Heart left ventricle (tissue), 16 donors: ENCODE results near the gene RSPH6A. TPM values are rescaled to one million over a fixed set of nuclear protein-coding genes. Genes with fewer than 3 reads are reported as not detected.

Source experiments
- ATAC-seq, 4 donors: fragments of 200-7000 bp; cut with Tn5 transposase; one replicate each; pipeline ENCODE4 v1.9.1; 2020 to 2022; ENCODE audit warnings: moderate library complexity in 4 of 4, mild to moderate bottlenecking in 3 of 4, moderate number of reproducible peaks in 1 of 4
- DNase-seq, 5 donors: peaks; one replicate each; pipeline ENCODE4 v3.0.0-alpha.2; 2020
- H3K27ac ChIP-seq, 12 donors: fragments of 200-600 bp; sonication (generic) in 4 of 12; one replicate each; pipeline versions ENCODE4 v1.5.0 to v1.8.0; 2016 to 2022; ENCODE audit warnings: mild to moderate bottlenecking in 2 of 12
- H3K27me3 ChIP-seq, 9 donors: fragments of 200-600 bp; sonication (generic) in 2 of 9; one replicate each; pipeline versions ENCODE4 v1.5.1 to v1.8.0; 2016 to 2022; ENCODE audit warnings: mild to moderate bottlenecking in 3 of 9
- H3K36me3 ChIP-seq, 9 donors: fragments of 200-600 bp; sonication (generic) in 2 of 9; one replicate each; pipeline versions ENCODE4 v1.5.0 to v1.8.0; 2018 to 2022; ENCODE audit warnings: mild to moderate bottlenecking in 2 of 9
- H3K4me1 ChIP-seq, 12 donors: fragments of 200-600 bp; sonication (generic) in 4 of 12; one replicate each; pipeline versions ENCODE4 v1.5.0 to v1.8.0; 2016 to 2022; ENCODE audit warnings: mild to moderate bottlenecking in 3 of 12
- H3K4me3 ChIP-seq, 12 donors: fragments of 200-600 bp; sonication (generic) in 4 of 12; one replicate each; pipeline versions ENCODE4 v1.5.0 to v1.8.0; 2017 to 2022; ENCODE audit warnings: mild to moderate bottlenecking in 9 of 12, moderate library complexity in 4 of 12
- H3K9me3 ChIP-seq, 12 donors: fragments of 200-600 bp; sonication (generic) in 4 of 12; one replicate each; pipeline versions ENCODE4 v1.5.0 to v1.8.0; 2016 to 2022; ENCODE audit warnings: mild to moderate bottlenecking in 1 of 12
- POLR2A ChIP-seq, 2 donors: fragments of 450-650 bp; IDR thresholded peaks; one replicate each; pipeline ENCODE4 v1.6.1; 2017; ENCODE audit warnings: antibody characterized with exemption in 2 of 2, mild to moderate bottlenecking in 2 of 2, moderate library complexity in 2 of 2
- WGBS, 4 donors: extraction: QIAGEN DNeasy Blood & Tissue Kit in 2 of 4; methylation state at CpG; one replicate each; pipeline versions ENCODE4 v1.1.5 to v1.1.7; 2013 to 2018; 5-methylcytosine and 5-hydroxymethylcytosine counted together
- intact Hi-C, 10 donors: fragments of 100-400 bp; cut with DNase I; formaldehyde crosslinking; loops; one replicate each; pipeline versions ENCODE4 v1.11.1 to v1.14.2; 2022
- polyA plus RNA-seq, 2 donors: library from polyadenylated mRNA; stranded (reverse); fragments of 200-250 nt; gene quantifications; one replicate each; pipeline ENCODE4 v1.2.3, GENCODE V29; 2013
- total RNA-seq, 9 donors: library from RNA; depleted of rRNA in 2 of 9; stranded (reverse); fragments of >200 nt in 2 of 9; fragmentation: NEBNext Ultra II Directional in 3 of 9; extraction: Animal tissue kit (Norgen Biotek cat#: 25700) in 3 of 9; gene quantifications; one replicate each; pipeline versions ENCODE4 v1.1.0 to v1.2.4, GENCODE V29; 2016 to 2023
- TF ChIP-seq, protein P1 (sequence below), 12 donors: fragments of 200-600 bp; sonication (generic) in 4 of 12; IDR thresholded peaks; one replicate each; pipeline versions ENCODE4 v1.5.0 to v1.8.0; 2018 to 2022; ENCODE audit warnings: antibody characterized with exemption in 12 of 12, mild to moderate bottlenecking in 5 of 12
- donor health status: ischemic (EF 13 %, LVEDD 7.1; RV severe dilation, severe dysfunction).
- donor health status: healthy with polysubstance abuse.
- donor health status: DM: no; HTN: yes; CAD: no.
- donor health status: DM: no; HTN: no; CAD: no.
- donor health status: ischemic (EF 25% LVEDD 6.9; RV normal size, moderate dysfunction).
- donor health status: ischemic (EF 25% LVEDD 5.7; RV mildly dilated, moderate dysfunction).
- donor health status: healthy.
- donor health status: DM: yes; HTN: yes; CAD: no.
- donor health status: ischemic (EF 35%, LVEDD 5.7; RV mildly dilated, moderate dysfunction).
- donor health status: nonischemic (EF 11% LVEDD 7.7; RV severe dilation, severe dysfunction).
- donor health status: DM: yes; HTN: yes; CAD: no.
- donor health status: PGD.
- donor health status: ischemic (EF 29% LVEDD 5.4; RV normal size, mild dysfunction).
- donor health status: nonischemic (EF 23%, LVEDD 6.1; RV moderate dilation, normal function).

Gene RSPH6A
- total and polyA plus RNA-seq, 11 donors, result not detected

DNA sequence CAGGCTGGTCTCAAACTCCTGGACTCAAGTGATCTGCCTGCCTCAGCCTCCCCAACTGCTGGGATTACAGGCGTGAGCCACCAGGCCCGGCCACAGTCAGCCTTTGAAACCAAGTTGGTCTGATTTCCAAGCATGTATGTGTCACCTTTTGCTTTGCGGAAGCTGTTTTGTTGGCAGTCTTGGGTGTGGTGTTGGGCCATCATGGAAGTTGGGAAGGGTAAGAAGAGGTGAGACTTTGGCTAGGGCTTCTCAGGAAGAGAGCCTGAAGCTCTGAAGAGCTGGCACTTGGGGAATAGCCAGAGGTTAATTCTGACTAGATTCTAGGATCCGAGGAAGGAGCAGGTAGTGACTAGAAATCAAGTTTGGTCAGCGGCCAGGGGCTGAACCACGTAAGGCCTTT, 2.8 kb downstream of the RSPH6A start:
- H3K27me3 ChIP-seq, result peaks cover 0 to 17% (median 0%) of the 10 kb centered on the region in 9 donors
- H3K4me1 ChIP-seq, result peaks cover 0 to 30% (median 13%) of the 10 kb centered on the region in 12 donors
- H3K4me3 ChIP-seq, result no peak overlapping the region
- no peaks in the 10 kb centered on the region for H3K9me3 ChIP-seq
- intact Hi-C loops, result no loop called here
- H3K36me3 ChIP-seq, result no peaks in the 10 kb centered on the region
- ATAC-seq, result no peak
- no peak overlapping the region for H3K27ac ChIP-seq
- WGBS, 4 donors, result 87 to 94% (median 91%) methylated on average over 6 of the region's 6 CpGs
- TF ChIP-seq POLR2A (IDR thresholded peaks at IDR 0.05), result no peak
- TF ChIP-seq, protein P1, sequence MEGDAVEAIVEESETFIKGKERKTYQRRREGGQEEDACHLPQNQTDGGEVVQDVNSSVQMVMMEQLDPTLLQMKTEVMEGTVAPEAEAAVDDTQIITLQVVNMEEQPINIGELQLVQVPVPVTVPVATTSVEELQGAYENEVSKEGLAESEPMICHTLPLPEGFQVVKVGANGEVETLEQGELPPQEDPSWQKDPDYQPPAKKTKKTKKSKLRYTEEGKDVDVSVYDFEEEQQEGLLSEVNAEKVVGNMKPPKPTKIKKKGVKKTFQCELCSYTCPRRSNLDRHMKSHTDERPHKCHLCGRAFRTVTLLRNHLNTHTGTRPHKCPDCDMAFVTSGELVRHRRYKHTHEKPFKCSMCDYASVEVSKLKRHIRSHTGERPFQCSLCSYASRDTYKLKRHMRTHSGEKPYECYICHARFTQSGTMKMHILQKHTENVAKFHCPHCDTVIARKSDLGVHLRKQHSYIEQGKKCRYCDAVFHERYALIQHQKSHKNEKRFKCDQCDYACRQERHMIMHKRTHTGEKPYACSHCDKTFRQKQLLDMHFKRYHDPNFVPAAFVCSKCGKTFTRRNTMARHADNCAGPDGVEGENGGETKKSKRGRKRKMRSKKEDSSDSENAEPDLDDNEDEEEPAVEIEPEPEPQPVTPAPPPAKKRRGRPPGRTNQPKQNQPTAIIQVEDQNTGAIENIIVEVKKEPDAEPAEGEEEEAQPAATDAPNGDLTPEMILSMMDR (IDR thresholded peaks at IDR 0.05), result no peak
- no peak for DNase-seq

DNA sequence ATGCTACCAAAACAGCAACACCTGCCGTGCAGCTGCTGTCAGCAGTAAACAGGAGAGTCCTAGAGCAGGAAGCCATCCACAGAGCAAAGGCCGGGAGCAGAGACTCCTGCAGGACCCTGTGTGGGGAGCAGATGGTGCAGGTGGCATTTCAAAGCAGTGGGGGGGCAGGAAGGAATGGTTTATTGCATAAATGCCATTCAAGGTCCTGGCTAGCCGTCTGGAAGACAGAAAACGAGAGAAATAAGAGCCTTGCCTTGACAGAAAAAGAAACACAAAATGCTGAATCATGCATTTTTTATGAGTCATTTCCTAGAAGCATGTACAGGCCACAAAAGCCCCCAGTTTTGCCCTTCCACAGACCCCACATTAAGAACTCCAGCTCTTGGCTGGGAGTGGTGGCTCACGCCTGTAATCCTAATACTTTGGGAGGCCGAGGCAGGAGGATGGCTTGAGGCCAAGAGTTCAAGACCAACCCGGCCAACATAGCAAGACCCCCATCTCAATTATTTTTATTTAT, 5.4 kb downstream of the RSPH6A start:
- no peak for TF ChIP-seq POLR2A (IDR thresholded peaks at IDR 0.05)
- TF ChIP-seq, protein P1 (IDR thresholded peaks at IDR 0.05), result no peak
- Histone ChIP-seq H3K27ac (no peak overlapping the region), H3K4me3 (no peak overlapping the region), H3K27me3 (peaks cover 0 to 5% (median 0%) of the 10 kb centered on the region in 9 donors), H3K36me3 (no peaks in the 10 kb centered on the region), H3K9me3 (no peaks in the 10 kb centered on the region), H3K4me1 (peaks cover 0 to 6% (median under 1%) of the 10 kb centered on the region in 12 donors)
- ATAC-seq (no peak), DNase-seq (no peak)
- intact Hi-C loops, result no loop called here
- 60 to 71% (median 67%) methylated on average over 7 of the region's 7 CpGs for WGBS, 4 donors

DNA sequence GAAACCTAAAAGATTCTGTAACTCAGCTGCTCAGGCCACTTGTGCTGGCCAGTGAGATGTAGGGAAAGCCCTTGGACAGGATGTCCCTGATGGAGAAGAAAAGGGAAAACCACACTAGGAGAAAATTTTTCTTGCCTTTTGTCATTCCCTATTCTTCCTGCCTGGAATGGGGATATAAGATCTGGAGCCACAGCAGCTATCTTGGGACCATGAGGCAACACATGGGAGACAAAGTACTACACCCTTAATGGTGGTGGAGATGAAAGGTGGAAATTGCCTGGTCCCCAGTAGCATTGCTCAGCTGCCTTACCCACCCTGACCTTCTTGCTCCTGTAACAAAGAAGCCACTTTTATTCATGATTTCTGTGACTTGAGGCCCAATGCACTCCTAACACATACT, 9.4 kb downstream of the RSPH6A start:
- Histone ChIP-seq H3K27ac (no peak overlapping the region), H3K4me1 (peaks cover 0 to 5% (median 0%) of the 10 kb centered on the region in 12 donors), H3K36me3 (no peaks in the 10 kb centered on the region), H3K9me3 (no peaks in the 10 kb centered on the region), H3K27me3 (peaks cover 0 to 18% (median 0%) of the 10 kb centered on the region in 9 donors), H3K4me3 (no peak overlapping the region)
- DNase-seq, result no peak
- TF ChIP-seq POLR2A (IDR thresholded peaks at IDR 0.05), result no peak
- TF ChIP-seq, protein P1 (IDR thresholded peaks at IDR 0.05), result no peak
- no peak for ATAC-seq
- intact Hi-C loops, result no loop called here

DNA sequence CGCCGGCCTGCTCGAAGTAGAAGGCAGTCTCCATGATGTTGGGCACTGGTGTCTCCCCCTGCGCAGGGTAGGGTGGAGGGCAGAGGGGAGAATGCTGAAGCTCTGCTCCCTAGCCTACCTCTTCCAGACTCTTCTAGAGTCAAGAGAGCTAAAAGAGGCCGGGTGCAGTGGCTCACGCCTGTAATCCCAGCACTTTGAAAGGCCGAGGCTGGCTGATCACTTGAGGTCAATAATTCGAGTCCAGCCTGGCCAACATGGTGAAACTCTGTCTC, 10.2 kb downstream of the RSPH6A start:
- WGBS, 4 donors, result 86 to 90% (median 88%) methylated on average over 8 of the region's 8 CpGs
- TF ChIP-seq POLR2A (IDR thresholded peaks at IDR 0.05), result no peak
- TF ChIP-seq, protein P1 (IDR thresholded peaks at IDR 0.05), result no peak
- no peak for DNase-seq
- H3K27me3 ChIP-seq, result peaks cover 0 to 23% (median 0%) of the 10 kb centered on the region in 9 donors
- no peaks in the 10 kb centered on the region for H3K36me3 ChIP-seq
- H3K27ac ChIP-seq, result no peak overlapping the region
- ATAC-seq, result no peak
- no peak overlapping the region for H3K4me3 ChIP-seq
- peaks cover 0 to 5% (median 0%) of the 10 kb centered on the region in 12 donors for H3K4me1 ChIP-seq
- intact Hi-C loops, result no loop called here
- no peaks in the 10 kb centered on the region for H3K9me3 ChIP-seq
